Suprapubic skin (tissue), 4 donors: ENCODE data around the gene CYB561D1.

Experiments
- POLR2A ChIP-seq, 2 donors: fragments of 450-650 bp; IDR thresholded peaks; one replicate each; pipeline ENCODE4 v1.6.1; 2017; ENCODE audit warnings: antibody characterized with exemption in 2 of 2, mild to moderate bottlenecking in 2 of 2, moderate library complexity in 2 of 2
- POLR2AphosphoS5 ChIP-seq, 3 donors: sonication (generic); formaldehyde crosslinking; IDR thresholded peaks; one replicate each; pipeline ENCODE4 v1.6.1; 2017; ENCODE audit warnings: antibody characterized with exemption in 3 of 3
- TF ChIP-seq, protein P1 (sequence below), 2 donors: fragments of 200-600 bp in 1 of 2; fragments of 450-650 bp in 1 of 2; sonication (generic) in 1 of 2; IDR thresholded peaks; one replicate each; pipeline ENCODE4 v1.5.1; 2016 to 2019; ENCODE audit warnings: antibody characterized with exemption in 2 of 2, mild to moderate bottlenecking in 1 of 2, moderate library complexity in 1 of 2

DNA sequence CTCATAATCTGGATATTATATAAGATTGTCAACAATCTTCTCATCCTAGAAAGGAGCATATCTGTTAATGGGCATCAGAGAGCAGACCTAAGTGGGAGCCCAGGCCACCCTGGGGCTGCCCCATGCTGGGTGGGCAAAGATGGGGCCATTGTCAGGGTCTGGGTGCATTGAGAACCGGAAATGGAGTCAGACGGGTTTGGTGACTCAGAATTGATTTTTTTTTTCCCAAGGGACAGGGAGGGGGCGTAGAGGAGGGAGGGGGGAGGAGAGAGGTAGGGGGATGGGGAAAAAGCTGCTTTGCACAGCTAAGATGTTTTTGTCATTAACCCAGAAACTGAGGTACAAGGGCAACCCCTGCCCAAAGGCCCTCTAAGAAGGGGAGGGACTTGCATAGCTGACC lies 8.9 kb upstream of the CYB561D1 start:
- TF ChIP-seq POLR2AphosphoS5 (IDR thresholded peaks at IDR 0.05) (no peak), POLR2A (IDR thresholded peaks at IDR 0.05) (no peak)
- TF ChIP-seq, protein P1, sequence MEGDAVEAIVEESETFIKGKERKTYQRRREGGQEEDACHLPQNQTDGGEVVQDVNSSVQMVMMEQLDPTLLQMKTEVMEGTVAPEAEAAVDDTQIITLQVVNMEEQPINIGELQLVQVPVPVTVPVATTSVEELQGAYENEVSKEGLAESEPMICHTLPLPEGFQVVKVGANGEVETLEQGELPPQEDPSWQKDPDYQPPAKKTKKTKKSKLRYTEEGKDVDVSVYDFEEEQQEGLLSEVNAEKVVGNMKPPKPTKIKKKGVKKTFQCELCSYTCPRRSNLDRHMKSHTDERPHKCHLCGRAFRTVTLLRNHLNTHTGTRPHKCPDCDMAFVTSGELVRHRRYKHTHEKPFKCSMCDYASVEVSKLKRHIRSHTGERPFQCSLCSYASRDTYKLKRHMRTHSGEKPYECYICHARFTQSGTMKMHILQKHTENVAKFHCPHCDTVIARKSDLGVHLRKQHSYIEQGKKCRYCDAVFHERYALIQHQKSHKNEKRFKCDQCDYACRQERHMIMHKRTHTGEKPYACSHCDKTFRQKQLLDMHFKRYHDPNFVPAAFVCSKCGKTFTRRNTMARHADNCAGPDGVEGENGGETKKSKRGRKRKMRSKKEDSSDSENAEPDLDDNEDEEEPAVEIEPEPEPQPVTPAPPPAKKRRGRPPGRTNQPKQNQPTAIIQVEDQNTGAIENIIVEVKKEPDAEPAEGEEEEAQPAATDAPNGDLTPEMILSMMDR (IDR thresholded peaks at IDR 0.05) = no peak
